Neural progenitor cell (in vitro differentiated cells): Measurements from ENCODE around the gene RNF6.

Source experiments
- EZH2 ChIP-seq: fragments of 200-600 bp; sonication (generic); IDR thresholded peaks from 2 replicates; pipeline ENCODE4 v1.6.1; 2017; ENCODE audit warnings: antibody characterized with exemption, mild to moderate bottlenecking, moderate library complexity
- EZH2phosphoT487 ChIP-seq: fragments of 200-600 bp; sonication (generic); IDR thresholded peaks from 2 replicates; pipeline ENCODE4 v1.6.1; 2017; ENCODE audit warnings: antibody characterized with exemption
- TF ChIP-seq, protein P1 (sequence below): fragments of 200-600 bp; sonication (generic); IDR thresholded peaks from 2 replicates; pipeline ENCODE4 v1.5.1; 2017; ENCODE audit warnings: antibody characterized with exemption, mild to moderate bottlenecking

- TF ChIP-seq, protein P1, sequence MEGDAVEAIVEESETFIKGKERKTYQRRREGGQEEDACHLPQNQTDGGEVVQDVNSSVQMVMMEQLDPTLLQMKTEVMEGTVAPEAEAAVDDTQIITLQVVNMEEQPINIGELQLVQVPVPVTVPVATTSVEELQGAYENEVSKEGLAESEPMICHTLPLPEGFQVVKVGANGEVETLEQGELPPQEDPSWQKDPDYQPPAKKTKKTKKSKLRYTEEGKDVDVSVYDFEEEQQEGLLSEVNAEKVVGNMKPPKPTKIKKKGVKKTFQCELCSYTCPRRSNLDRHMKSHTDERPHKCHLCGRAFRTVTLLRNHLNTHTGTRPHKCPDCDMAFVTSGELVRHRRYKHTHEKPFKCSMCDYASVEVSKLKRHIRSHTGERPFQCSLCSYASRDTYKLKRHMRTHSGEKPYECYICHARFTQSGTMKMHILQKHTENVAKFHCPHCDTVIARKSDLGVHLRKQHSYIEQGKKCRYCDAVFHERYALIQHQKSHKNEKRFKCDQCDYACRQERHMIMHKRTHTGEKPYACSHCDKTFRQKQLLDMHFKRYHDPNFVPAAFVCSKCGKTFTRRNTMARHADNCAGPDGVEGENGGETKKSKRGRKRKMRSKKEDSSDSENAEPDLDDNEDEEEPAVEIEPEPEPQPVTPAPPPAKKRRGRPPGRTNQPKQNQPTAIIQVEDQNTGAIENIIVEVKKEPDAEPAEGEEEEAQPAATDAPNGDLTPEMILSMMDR: no peak
- TF ChIP-seq EZH2phosphoT487 (no peak), EZH2 (no peak)
Measured at GRCh38 chr13:26220575-26220974, 1.5 kb downstream of the RNF6 start.
